Measurements from ENCODE around the gene PIAS1.
A peak's percentile ranks its signal among the peaks of the same experiment; 100 is the strongest.
"Not testable (repeated sequence)": the region's sequence is repeated elsewhere in the genome, so short reads cannot be mapped to it uniquely, and the experiment has no call there.

The PIAS1 gene

DNA sequence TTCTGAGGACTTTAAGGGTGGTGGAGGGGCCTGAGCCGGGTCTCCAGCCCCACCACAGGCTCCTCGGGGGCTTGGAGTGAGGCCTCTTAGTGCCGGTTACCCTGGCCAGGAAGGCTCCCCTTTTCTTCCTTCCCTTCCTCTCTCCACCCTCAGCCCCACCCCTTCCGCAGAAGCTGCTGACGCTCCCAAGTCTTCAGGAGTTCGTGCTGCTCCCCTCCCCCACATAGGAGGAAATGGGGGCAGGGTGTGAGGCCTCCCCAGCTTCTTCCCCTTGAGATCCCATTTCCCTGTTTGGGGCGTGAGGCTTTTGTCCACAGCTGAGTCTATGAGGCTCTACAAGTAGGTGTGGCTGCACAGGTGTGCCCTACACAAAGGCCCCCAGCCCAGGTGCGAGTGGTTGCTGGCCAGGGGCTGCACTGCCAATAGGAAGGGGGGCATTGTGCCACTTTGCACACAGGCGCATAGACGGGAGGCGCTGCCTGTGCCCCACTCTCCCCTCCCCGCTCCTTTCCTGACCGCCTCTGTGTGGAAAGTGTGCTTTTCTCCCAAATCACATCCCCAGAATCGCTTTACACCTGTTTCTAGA lies 151.9 kb downstream of the PIAS1 start:
- DNase-seq: no peak

DNA sequence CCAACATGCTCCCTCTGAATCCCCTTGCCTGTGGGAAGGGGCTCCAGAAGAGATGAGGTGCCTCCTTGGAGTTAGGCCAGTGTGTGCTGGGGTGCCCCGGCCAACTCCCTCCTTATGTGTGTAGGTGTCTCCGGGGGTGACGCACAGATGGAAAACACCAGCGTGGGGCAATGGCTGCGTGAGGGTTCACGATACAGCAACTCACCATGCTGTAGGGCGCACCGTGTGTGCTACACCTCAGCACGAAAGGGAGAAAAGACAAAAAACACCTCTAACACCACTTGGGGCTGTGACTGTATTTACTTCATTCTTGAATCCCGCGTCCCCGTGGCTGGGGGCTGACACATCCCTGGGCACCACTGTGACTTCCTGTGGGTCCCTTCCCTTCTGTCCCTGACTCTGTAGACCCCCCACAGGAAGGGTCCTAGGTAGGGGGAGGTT lies 152.6 kb downstream of the PIAS1 start:
- DNase-seq: no peak

DNA sequence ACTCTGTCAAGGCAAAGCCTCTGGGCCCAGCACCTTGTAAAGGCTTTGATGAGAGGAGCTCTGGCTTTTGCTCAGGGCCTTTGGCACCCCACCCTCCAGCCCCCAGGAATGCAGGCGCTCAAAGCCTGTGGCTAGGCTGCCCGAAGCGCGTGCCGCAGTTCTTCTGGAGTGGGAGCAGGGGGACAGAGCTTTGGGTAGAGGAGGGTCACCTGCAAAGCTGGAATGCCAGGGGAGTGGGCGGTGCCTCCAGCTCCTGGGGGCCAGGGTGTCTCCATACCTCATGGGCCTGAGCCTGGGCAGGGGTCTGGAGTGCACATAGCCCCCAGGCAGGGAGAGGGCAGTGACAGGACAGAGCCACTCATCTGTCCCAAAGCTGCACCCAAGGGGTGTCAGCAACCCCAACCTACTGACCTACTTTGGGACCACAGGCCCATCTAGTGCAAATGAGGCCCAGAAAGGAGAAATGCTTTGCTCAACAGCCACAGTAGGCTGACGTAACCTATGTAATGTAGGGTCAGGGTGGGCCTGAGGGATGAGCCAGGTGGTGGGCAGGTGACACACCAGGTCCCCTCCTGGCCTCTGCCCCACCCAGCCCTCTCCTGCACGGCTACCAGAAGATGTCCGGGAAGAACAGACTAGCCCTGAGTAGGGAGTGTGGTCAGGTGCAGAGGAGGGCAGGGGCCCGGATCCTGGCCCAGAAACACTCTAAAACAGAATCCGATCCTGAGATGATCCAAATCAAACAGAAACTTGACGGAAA lies 153.2 kb downstream of the PIAS1 start:
- DNase-seq: no peak

DNA sequence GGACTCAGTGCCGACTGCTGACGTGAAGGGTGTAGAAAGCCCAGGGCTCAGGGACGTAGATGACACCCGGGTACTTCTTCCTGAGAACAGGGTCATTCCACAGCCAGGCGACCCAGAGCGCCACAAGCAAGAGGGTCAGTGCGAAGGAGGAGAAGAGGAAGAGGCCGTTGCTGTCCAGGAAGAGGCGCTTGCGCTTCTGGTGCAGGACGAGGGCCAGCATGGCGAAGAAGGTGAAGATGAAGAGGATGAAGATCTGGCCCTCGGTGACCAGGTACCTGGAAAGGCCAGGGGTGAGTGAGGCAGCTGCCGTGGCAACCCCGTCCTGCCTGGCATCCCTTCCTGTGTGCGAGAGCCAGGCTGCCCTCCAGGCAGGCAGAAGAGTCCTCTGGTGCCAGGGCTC lies 154.0 kb downstream of the PIAS1 start:
- no peak for DNase-seq

DNA sequence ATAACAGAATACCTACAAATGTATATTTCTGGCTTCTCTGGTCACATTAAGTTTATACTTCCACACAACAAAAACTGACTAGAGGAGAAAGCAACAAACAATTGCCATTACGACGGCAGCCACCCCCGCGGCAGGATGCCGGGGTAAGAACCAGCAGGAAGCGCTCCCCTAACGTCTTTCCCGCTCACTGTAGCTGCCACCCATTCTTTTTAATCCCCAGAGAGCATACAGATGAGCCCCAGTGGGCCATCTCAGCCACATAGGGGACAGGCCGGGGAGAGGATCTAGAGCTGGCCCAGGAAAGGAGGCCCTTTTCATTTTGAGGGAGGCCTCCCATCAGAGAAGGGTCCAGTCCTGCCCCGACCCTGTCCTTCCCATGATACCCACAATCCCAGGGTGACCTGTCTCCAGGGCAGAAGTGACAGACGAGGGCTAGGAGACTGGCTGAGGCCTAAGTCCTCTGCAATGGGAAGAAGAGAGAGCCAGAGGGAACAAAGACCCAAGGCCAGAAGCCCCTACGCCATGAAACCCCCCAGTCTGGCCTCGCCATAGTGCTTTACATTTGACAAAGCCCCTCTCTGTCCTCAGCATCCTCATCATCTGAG lies 154.6 kb downstream of the PIAS1 start:
- DNase-seq: no peak

DNA sequence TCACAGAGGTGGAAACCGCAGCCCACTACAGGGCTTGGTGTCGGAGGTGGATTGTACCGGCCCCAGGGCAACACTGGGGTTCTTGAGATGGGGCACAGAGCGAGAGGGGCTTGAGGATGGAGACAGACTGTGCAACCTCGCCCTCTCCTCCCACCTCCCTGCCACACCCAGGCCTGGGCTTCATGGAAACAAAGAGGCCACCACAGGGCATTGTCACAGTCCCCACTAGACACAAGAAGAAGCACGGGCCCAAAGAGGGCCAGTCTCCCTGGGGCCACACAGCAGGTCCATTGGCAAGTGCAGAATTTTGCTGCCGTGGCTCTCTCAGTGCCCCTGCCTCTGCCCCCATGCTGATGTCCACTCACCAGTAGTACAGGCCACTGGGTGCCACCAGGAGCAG lies 155.2 kb downstream of the PIAS1 start:
- DNase-seq: no peak

DNA sequence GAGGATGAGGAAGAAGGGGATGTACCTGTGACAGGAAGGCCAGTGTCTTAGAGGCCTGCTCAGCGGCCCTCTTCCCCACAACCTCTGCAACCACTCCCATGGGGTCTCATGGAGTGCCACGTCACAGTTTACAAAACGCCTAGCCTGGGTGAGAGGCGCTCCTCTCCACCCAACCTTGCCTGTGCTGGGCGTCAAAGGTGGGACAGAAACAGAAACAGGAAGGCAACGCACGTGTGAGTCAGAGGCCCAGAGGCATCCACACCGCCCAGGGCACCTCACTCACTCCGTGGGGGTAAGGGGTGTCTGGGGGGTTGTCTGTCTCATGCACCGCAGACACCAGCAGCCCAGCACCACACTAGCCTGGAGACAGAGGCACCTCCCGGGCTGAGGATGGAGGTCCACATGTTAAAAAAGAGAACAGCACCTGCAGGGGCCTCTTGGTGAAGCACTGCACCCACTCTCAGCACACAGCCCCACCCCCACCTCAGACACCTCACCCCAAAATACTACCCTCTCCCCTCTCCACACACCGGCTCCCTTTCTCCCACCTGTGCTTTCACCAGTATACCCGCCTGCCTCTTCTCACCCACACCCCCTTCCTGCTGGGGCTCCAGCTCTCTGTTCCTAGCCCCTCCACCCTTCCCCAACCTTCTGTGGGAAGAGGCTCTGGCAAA lies 155.8 kb downstream of the PIAS1 start:
- DNase-seq: no peak

DNA sequence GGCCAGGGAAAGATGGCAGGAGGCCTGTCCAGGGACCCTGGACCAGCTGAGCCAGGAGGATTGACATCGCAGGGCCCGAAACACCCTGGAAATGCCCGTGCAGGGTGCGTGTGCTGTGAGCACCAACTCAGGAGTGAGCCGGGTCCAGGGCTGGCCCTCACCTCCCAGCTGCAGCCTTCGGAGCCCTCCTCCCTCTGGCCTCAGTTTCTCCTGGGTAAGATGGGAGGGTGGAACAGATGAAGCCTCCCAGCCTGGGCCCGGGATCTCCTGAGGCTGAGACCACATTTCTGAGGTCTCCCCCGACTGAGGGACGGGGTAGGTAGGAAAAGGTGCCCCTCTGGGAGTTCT lies 156.3 kb downstream of the PIAS1 start:
- no peak for DNase-seq

DNA sequence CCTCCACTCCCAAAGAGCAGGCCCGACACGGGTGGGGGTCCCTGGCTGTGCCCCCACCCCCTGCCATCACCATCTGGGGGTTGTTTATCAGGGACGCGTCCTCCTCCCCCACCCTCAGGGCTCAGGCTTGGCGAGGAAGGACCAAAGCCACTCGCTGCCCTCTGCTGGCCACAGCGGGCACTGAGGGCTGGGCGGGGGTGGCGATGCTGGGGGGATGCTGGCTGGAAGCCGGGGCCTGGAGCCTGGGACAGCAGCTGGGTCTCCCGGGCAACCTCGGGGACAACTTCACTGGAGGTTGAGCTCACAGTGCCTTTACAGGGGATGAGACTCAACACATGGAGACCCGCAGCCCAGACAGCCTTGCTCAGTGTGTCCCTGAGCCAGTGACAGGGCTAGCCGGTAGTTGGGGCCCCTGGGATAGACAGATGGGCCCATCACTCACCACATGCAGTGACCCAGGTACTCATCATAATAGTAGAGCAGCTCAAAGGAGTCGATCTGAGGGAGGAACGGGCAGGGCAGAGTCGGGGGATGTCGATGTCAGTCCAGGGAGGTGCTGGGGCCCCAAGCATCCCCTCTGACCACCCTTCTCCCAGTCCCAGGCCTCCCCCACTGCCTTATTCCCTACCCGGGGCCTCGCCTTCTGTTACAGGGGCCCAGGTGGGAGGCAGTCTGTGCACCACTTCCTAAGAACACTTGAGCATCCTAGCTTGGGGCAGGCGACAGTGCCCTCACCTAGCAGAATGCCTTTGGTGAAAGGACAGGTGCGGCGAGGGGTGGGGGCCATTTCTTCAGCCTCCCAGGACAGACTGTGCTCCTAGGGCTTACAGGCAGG lies 156.9 kb downstream of the PIAS1 start:
- peak; percentile 21 for DNase-seq

DNA sequence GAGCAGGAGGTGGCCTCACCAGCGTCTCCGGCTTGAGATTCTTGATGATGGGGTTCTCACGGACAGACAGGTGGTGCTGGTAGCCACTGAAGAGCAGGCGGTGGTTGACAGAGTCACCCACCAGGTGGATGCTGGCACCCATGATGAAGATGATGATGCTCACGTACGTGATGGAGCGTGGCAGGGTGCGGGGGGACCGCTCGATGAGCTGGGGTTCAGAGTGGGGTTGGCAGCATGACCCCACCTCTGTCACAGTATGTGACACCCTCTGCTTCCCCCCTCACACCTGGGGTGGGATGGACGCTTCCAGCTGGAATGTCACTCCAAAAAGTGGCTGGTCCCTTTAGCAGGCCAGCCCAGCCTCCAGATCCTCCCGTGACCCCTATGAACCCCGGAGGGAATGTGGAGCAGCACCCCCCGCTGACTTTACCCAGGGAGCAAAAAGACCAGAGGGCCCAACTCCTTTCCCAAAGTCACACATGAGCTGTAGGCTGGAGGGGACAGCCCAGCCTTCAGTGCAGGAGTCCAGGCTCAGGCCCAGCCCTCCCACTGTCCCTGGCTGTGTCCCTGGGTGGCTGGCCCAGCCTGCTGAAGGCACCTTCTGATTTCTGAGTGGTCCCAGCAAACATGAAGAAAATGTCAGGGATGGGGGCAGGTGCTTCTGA lies 157.7 kb downstream of the PIAS1 start:
- no peak for DNase-seq

DNA sequence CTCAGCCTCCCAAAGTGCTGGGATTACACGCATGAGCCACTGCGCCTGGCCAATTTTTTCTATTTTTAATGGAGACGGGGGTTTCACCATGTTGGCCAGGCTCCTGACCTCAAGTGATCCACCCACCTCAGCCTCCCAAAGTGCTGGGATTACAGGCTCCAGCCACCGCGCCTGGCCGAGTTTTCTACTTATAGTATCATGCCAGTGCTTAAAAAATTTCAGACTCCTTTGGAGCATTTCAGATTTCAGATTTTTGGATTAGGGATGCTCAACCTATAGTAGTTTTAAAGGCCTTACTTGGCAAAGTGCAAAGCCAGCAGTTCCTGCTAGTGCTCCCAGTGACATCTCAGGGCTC lies 159.4 kb downstream of the PIAS1 start:
- not testable (repeated sequence) for DNase-seq

DNA sequence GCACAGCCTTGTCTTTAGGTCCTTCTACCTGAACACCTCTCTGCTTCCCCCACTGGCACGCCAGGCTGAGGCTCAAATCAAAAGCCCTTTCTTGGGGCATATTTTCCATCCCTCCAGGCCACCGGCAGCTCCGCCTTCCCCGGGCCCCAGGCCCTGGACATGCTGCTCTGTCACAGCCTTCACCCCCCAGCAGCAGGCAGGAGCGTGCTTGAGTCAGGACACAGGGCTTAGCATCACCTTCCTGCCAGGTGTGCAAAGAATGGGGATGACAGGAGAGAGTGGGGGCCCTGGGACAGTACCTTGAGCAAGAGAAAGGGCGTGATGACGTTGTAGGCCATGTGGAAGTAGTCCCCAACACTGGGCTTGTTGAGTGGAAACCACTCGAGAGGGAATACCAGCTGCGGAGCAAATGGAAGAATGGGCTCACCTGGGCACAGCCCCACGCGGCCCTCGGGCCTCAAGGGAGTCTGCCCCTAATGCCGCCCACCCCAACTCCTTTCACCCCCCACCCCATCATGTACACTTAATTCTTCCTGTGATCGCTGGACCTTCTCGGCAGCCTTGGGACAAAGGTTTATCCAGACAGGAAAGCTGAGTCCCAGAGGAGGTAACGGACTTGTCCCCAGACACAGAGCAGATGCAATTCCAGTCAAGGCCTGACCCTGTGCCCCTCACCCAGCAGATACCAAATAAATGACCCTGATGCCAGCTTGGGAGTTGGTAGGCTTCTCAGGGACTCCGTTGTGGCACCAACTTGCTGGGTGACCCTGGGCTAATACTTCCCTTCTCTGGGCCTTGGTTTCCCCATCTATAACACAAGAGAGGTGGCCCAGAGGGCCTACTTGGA lies 160.1 kb downstream of the PIAS1 start:
- DNase-seq: no peak

DNA sequence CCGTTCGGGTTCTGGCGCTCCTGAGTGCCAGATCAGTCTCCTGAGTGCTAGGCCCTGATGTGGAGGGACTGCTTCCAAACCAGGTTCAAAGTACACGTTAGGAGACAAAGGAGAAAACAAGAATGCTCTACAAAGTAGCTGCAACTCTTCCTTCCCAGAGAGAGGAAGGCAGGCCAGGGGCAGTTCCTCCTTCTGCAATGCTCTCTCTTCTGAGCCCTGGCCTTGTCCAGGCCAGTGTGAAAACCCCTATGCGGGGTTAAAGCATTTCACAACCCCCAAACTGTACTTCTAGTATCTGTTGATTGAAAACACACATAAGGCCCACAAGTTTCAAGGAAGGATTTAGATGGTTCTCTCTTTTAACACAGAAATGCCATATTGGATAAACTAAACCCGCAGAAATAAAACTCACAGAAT lies 160.7 kb downstream of the PIAS1 start:
- no peak for DNase-seq

DNA sequence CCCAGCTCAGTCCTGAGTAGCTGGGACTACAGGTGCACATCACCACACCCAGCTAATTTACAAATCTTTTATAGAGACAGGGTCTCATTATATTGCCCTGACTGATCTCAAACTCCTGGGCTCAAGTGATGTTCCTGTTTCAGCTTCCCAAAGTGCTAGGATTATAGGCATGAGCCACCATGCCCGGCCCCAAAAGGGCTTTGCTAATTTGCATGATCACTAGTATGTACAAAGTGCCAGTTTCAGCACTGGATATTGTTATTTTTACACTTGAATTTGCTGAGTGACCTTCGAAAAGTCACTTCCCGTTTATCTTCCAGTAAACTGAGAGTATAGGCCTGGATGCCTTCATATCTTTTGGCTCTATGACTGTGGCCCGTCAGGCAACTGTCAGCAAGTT lies 163.2 kb downstream of the PIAS1 start:
- DNase-seq: no peak

DNA sequence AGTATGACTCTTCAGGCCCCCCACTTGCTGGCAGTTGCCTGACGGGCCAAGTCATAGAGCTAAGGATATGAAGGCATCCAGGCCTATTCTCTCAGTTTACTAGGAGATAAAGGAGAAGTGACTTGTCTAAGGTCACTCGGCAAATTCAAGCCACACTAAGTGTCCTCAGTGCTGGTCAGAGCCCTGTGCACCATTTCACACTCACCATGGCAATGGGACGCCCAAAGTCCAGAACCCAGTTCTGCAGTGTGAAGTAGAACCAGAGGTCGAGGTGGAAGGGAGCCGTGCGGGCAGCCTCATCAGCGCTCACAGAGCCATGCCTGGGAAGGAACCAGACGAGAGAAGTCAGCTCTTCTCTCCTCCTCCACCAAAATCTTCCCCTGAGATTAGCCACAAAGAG lies 164.2 kb downstream of the PIAS1 start:
- no peak for DNase-seq

DNA sequence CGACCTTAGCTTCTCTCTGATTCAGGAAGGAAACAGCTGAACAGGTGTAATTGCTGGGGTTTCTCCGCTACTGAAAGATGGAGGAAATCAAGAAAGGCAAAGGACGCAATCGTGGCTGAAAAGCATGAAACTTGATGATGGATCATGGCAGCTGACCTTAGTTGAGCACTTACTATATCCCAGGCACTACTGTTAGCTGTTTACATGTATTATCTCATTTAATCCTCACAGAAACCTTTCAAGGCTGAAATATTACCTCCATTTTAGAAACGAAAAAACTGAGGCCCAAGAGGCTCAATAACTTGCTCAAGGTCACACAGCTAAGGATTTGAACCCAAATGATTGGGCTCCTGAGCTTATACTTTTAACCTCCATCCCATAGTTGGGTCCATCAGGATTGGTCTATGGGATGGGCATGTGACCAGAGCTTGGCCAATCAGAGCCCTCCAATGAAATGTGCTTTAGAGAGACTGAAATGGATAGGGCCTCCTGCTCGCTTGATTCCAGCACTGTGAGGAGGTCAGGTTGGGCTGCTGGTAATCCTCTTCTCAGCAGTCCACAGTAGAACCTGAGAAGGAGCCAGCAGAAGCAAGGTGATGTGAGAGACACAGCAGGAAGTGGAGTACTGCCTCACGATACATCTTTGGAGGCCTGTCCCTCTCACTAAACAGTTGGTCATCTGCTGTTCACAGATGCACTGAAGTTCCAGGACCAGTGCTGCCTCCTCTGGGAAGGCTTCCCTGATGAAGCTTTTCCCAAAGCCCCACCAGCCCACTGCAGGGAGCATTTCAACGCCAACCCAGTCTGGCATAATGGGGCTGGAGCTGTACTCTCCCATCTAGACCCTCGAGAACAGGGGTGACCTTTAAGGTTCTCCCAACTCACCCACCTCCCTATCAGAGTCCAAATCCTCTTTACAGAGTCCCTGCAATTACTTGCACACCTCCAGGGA lies 165.0 kb downstream of the PIAS1 start:
- no peak for DNase-seq

DNA sequence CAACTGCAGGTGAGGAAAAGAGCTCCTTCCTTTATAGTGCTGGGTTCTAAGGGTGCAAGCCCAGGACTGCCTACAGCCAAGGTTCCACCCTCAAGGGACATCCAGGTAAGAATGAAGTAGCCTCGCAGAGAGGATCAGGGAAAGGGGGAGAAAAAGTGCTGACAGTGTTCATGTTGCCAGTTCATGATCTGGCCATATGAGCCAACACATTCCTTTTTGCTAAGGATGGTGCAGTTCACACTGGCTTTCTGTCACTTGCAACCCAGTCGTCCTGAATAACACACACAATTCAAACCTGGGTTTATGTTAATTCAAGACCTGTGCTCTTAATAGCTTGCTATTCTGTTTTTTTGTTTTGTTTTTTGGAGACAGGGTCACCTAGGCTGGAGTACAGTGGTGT lies 166.4 kb downstream of the PIAS1 start:
- DNase-seq: no peak

DNA sequence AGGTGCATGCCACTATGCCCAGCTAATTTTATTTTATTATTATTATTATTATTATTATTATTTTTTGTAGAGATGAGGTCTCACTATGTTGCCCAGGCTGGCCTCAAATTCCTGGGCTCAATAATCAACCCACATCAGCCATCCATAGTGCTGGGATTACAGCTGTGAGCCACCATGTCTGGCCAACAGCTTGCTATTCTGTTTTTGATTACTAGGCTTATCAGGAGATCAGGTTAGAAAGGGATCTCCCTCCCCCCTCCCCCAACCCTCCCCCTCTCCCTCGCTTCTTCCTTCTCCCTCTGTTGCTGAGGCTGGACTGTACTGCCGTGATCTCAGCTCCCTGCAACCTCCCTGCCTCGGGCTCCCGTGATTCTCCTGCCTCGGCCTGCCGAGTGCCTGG lies 166.9 kb downstream of the PIAS1 start:
- no peak for DNase-seq

DNA sequence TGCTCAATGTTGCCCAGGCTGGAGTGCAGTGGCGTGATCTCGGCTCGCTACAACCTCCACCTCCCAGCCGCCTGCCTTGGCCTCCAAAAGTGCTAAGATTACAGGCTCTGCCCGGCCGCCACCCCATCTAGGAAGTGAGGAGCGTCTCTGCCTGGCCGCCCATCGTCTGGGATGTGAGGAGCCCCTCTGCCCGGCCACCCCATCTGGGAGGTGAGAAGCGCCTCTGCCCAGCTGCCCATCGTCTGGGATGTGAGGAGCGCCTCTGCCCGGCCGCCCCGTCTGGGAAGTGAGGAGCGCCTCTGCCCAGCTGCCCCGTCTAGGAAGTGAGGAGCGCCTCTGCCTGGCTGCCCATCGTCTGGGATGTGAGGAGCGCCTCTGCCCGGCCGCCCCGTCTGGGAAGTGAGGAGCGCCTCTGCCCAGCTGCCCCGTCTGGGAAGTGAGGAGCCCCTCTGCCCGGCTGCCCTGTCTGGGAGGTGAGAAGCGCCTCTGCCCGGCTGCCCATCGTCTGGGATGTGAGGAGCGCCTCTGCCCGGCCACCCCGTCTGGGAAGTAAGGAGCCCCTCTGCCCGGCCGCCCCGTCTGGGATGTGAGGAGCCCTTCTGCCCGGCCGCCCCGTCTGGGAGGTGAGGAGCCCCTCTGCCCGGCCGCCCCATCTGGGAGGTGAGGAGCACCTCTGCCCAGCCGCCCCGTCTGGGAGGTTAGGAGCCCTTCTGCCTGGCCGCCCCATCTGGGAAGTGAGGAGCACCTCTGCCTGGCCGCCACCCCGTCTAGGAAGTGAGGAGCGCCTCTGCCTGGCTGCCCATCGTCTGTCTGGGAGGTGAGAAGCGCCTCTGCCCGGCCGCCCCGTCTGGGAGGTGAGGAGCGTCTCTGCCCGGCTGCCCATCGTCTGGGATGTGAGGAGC lies 167.7 kb downstream of the PIAS1 start:
- not testable (repeated sequence) for DNase-seq

All from activated effector memory CD4-positive, alpha-beta T cell treated with Interleukin-2 at 50 U/mL for 16 hours (primary cell).